ENCODE measurements around the gene ABCG1. TPM values are rescaled to one million over a fixed set of nuclear protein-coding genes. Genes with fewer than 3 reads are reported as not detected.
A peak's percentile ranks its signal among the peaks of the same experiment; 100 is the strongest.

The ABCG1 gene
- total RNA-seq, 1 donor from 2014 or later, result 138 TPM

GRCh38 chr21:42215942-42216725 is 2.8 kb upstream of the ABCG1 start:
- Histone ChIP-seq H3K36me3 (ENCODE audit: control insufficient read depth, insufficient read depth, low read length) (no peaks in the 10 kb centered on the region), H3K27me3 (ENCODE audit: control insufficient read depth, insufficient read depth, low read length) (no peaks in the 10 kb centered on the region), H3K4me3 (ENCODE audit: low read depth, low read length) (no peak overlapping the region)
- no peak for TF ChIP-seq CTCF (IDR thresholded peaks at IDR 0.05; ENCODE audit: insufficient read depth, low read length, severe bottlenecking)
- DNase-seq (ENCODE audit: low read depth) (no peak), FAIRE-seq (no peak)

- no peak for TF ChIP-seq CTCF (IDR thresholded peaks at IDR 0.05; ENCODE audit: insufficient read depth, low read length, severe bottlenecking)
- Histone ChIP-seq H3K27me3 (ENCODE audit: control insufficient read depth, insufficient read depth, low read length) (no peaks in the 10 kb centered on the region), H3K36me3 (ENCODE audit: control insufficient read depth, insufficient read depth, low read length) (no peaks in the 10 kb centered on the region), H3K4me3 (ENCODE audit: low read depth, low read length) (no peak overlapping the region)
- no peak for FAIRE-seq
- no peak for DNase-seq (ENCODE audit: low read depth)
These were observed 2.0 kb upstream of the ABCG1 start for GRCh38 chr21:42216726-42217572.

- no peak for FAIRE-seq
- Histone ChIP-seq H3K4me3 (ENCODE audit: low read depth, low read length) (peak overlapping the region; percentile 73), H3K36me3 (ENCODE audit: control insufficient read depth, insufficient read depth, low read length) (peaks cover 4% of the 10 kb centered on the region), H3K27me3 (ENCODE audit: control insufficient read depth, insufficient read depth, low read length) (no peaks in the 10 kb centered on the region)
- no peak for TF ChIP-seq CTCF (IDR thresholded peaks at IDR 0.05; ENCODE audit: insufficient read depth, low read length, severe bottlenecking)
- DNase-seq (ENCODE audit: low read depth), result no peak
These were observed 732 bp downstream of the ABCG1 start for GRCh38 chr21:42219606-42220137.

- FAIRE-seq (no peak), DNase-seq (ENCODE audit: low read depth) (peak; percentile 91)
- H3K36me3 ChIP-seq (ENCODE audit: control insufficient read depth, insufficient read depth, low read length), result peaks cover 4% of the 10 kb centered on the region
- H3K4me3 ChIP-seq (ENCODE audit: low read depth, low read length), result peak overlapping the region; percentile 73
- no peak for TF ChIP-seq CTCF (IDR thresholded peaks at IDR 0.05; ENCODE audit: insufficient read depth, low read length, severe bottlenecking)
- H3K27me3 ChIP-seq (ENCODE audit: control insufficient read depth, insufficient read depth, low read length), result no peaks in the 10 kb centered on the region
These were observed 1.3 kb downstream of the ABCG1 start for GRCh38 chr21:42220138-42220701.

GRCh38 chr21:42221581-42222345 is 2.8 kb downstream of the ABCG1 start:
- TF ChIP-seq CTCF (IDR thresholded peaks at IDR 0.05; ENCODE audit: insufficient read depth, low read length, severe bottlenecking), result no peak
- Histone ChIP-seq H3K36me3 (ENCODE audit: control insufficient read depth, insufficient read depth, low read length) (peaks cover 4% of the 10 kb centered on the region), H3K27me3 (ENCODE audit: control insufficient read depth, insufficient read depth, low read length) (no peaks in the 10 kb centered on the region), H3K4me3 (ENCODE audit: low read depth, low read length) (no peak overlapping the region)
- FAIRE-seq (no peak), DNase-seq (ENCODE audit: low read depth) (peak; percentile 39)
